Esophagus squamous epithelium (tissue), 5 donors: Measurements from ENCODE around the gene CENPV. TPM values are rescaled to one million over a fixed set of nuclear protein-coding genes. Genes with fewer than 3 reads are reported as not detected.

Source experiments
- DNase-seq: peaks from one replicate; lab custom pipeline; 2025; lab: John Stamatoyannopoulos, UW
- H3K27ac ChIP-seq, 4 donors: fragments of 200-600 bp; sonication (generic); one replicate each; pipeline ENCODE4 v1.5.1; 2016 to 2019; ENCODE audit warnings: mild to moderate bottlenecking in 1 of 4
- H3K27me3 ChIP-seq, 4 donors: fragments of 200-600 bp; sonication (generic); 1 replicate in 3 of 4; 2 replicates in 1 of 4; pipeline versions ENCODE4 v1.5.1 to v1.6.0; 2017 to 2021; ENCODE audit warnings: antibody characterized with exemption in 1 of 4
- H3K36me3 ChIP-seq, 3 donors: fragments of 200-600 bp; sonication (generic); one replicate each; pipeline ENCODE4 v1.5.1; 2016 to 2019
- H3K4me1 ChIP-seq, 3 donors: fragments of 200-600 bp; sonication (generic); one replicate each; pipeline ENCODE4 v1.5.1; 2017 to 2019
- H3K4me3 ChIP-seq, 4 donors: fragments of 200-600 bp; sonication (generic); 1 replicate in 3 of 4; 2 replicates in 1 of 4; pipeline ENCODE4 v1.5.1; 2016 to 2019; ENCODE audit warnings: mild to moderate bottlenecking in 2 of 4, moderate library complexity in 1 of 4
- H3K9me3 ChIP-seq, 3 donors: fragments of 200-600 bp; sonication (generic); one replicate each; pipeline ENCODE4 v1.5.1; 2016 to 2019
- POLR2A ChIP-seq, 4 donors: fragments of 450-650 bp; IDR thresholded peaks; one replicate each; pipeline ENCODE4 v1.6.1; 2017; ENCODE audit warnings: antibody characterized with exemption in 4 of 4, mild to moderate bottlenecking in 4 of 4, moderate library complexity in 3 of 4
- WGBS, 2 donors: methylation state at CpG; one replicate each; pipeline ENCODE4 v1.1.5; 2018; 5-methylcytosine and 5-hydroxymethylcytosine counted together
- intact Hi-C: fragments of 100-400 bp; cut with DNase I; formaldehyde crosslinking; loops from one replicate; pipeline ENCODE4 v1.15.0; 2022
- total RNA-seq, 4 donors: library from RNA; depleted of rRNA; stranded (reverse); fragments of >200 nt; gene quantifications; one replicate each; pipeline ENCODE4 v1.1.0, GENCODE V29; 2016
- TF ChIP-seq, protein P1 (sequence below), 6 experiments: fragments of 450-650 bp in 4 of 6; fragments of 200-600 bp in 2 of 6; sonication (generic) in 2 of 6; IDR thresholded peaks; one replicate each; pipeline ENCODE4 v1.5.1; 2016 to 2019; ENCODE audit warnings: antibody characterized with exemption in 6 of 6, mild to moderate bottlenecking in 4 of 6, moderate library complexity in 4 of 6
- donor health status: DM: yes; HTN: yes; CAD: no.

CENPV gene
- total RNA-seq, 4 donors from 2014 or later: 0.56 to 5.1 (median 1.5) TPM

DNA sequence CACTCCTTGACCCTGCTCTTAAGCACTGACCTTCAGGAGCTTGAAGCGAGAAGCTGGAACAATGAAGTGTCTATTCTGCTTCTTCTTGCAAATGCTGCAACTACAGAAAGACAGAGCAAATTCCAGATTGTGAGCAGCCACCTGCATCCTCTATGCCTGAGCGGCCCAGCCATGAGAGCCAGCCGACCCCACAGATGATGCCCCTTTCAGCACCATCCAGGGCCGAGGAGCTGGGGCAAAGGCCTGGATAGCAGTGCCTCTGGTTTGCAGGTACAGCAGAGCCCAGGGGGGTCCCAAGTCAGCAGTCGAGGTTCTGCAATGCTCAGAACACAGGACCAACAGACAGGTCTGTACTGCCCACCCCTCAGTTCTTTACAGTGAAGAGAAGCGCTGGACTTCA lies 4.7 kb downstream of the CENPV start:
- no peak for TF ChIP-seq POLR2A (IDR thresholded peaks at IDR 0.05)
- TF ChIP-seq, protein P1, sequence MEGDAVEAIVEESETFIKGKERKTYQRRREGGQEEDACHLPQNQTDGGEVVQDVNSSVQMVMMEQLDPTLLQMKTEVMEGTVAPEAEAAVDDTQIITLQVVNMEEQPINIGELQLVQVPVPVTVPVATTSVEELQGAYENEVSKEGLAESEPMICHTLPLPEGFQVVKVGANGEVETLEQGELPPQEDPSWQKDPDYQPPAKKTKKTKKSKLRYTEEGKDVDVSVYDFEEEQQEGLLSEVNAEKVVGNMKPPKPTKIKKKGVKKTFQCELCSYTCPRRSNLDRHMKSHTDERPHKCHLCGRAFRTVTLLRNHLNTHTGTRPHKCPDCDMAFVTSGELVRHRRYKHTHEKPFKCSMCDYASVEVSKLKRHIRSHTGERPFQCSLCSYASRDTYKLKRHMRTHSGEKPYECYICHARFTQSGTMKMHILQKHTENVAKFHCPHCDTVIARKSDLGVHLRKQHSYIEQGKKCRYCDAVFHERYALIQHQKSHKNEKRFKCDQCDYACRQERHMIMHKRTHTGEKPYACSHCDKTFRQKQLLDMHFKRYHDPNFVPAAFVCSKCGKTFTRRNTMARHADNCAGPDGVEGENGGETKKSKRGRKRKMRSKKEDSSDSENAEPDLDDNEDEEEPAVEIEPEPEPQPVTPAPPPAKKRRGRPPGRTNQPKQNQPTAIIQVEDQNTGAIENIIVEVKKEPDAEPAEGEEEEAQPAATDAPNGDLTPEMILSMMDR (IDR thresholded peaks at IDR 0.05): no peak
- DNase-seq: no peak
- 86 to 93% methylated on average over 1 to 3 of the region's 6 CpGs for WGBS, 2 donors
- H3K4me1 ChIP-seq: peaks cover 9 to 19% (median 9%) of the 10 kb centered on the region in 3 donors
- no peak overlapping the region for H3K4me3 ChIP-seq
- peaks cover 0 to 27% (median 0%) of the 10 kb centered on the region in 3 donors for H3K36me3 ChIP-seq
- intact Hi-C loops: no loop called here
- no peak overlapping the region for H3K27ac ChIP-seq
- H3K27me3 ChIP-seq: peaks cover 0 to 18% (median 0%) of the 10 kb centered on the region in 4 donors
- H3K9me3 ChIP-seq: no peaks in the 10 kb centered on the region

- Histone ChIP-seq H3K36me3 (peaks cover 0 to 42% (median 0%) of the 10 kb centered on the region in 3 donors), H3K27ac (no peak overlapping the region), H3K9me3 (no peaks in the 10 kb centered on the region), H3K27me3 (peaks cover 0 to 1% (median 0%) of the 10 kb centered on the region in 4 donors), H3K4me1 (peaks cover 0 to 4% (median 1%) of the 10 kb centered on the region in 3 donors), H3K4me3 (no peak overlapping the region)
- TF ChIP-seq, protein P1 (IDR thresholded peaks at IDR 0.05): no peak
- WGBS, 2 donors: 90 to 95% methylated on average over 6 of the region's 6 CpGs
- intact Hi-C loops: no loop called here
- no peak for DNase-seq
Measured at GRCh38 chr17:16346721-16347271, 6.5 kb downstream of the CENPV start.

DNA sequence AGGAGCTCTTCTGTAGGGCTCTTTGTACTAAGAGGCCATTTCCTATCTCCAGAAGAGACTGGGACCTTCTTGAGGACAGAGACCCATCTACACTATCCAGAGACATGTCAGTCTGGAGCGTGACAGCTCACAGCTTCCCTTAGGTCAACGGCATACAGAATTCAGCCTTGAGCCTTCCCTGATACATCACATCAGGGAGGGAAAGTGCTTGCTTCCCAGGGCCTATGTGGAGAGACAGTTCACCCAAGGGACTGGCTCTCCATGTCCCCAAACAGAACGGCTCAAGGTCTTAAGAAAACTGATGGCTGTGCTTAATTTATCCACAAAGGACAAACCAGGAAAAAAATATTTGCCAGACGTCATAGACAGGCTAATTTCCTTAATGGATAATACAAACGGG lies 7.7 kb downstream of the CENPV start:
- H3K4me3 ChIP-seq: no peak overlapping the region
- H3K27ac ChIP-seq: no peak overlapping the region
- DNase-seq: no peak
- no peaks in the 10 kb centered on the region for H3K27me3 ChIP-seq
- WGBS, 2 donors: 88 to 89% methylated on average over 4 of the region's 5 CpGs
- TF ChIP-seq POLR2A (IDR thresholded peaks at IDR 0.05): no peak
- TF ChIP-seq, protein P1 (IDR thresholded peaks at IDR 0.05): no peak
- intact Hi-C loops: no loop called here
- H3K36me3 ChIP-seq: peaks cover 0 to 42% (median 0%) of the 10 kb centered on the region in 3 donors
- H3K9me3 ChIP-seq: no peaks in the 10 kb centered on the region
- H3K4me1 ChIP-seq: no peaks in the 10 kb centered on the region

DNA sequence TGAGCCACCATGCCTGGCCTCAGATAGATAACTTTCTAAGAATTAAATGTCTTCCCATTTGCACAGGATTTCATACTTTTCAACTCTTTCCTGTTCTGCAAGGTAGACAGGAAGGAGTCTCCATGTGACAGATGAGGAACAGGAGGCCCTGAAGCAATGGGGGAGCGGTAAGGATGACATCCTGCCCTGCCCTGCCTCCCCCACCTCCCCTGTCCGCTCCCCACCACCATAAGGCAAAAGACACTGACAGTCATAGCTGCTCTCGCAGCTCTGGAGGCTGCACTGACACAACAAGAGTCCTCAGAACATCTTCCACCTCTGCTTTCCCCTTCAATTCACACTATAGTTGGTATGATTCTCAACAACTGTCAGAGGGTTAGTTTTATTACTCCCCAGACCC lies 9.7 kb downstream of the CENPV start:
- Histone ChIP-seq H3K4me1 (no peaks in the 10 kb centered on the region), H3K9me3 (no peaks in the 10 kb centered on the region), H3K27ac (no peak overlapping the region), H3K27me3 (no peaks in the 10 kb centered on the region), H3K4me3 (no peak overlapping the region), H3K36me3 (peaks cover 0 to 30% (median 0%) of the 10 kb centered on the region in 3 donors)
- no peak for TF ChIP-seq POLR2A (IDR thresholded peaks at IDR 0.05)
- TF ChIP-seq, protein P1 (IDR thresholded peaks at IDR 0.05): no peak
- 84 to 90% methylated on average over 2 to 3 of the region's 3 CpGs for WGBS, 2 donors
- DNase-seq: no peak
- intact Hi-C loops: no loop called here

GRCh38 chr17:16342979-16343378 lies 10.3 kb downstream of the CENPV start:
- Histone ChIP-seq H3K9me3 (no peaks in the 10 kb centered on the region), H3K4me1 (no peaks in the 10 kb centered on the region), H3K36me3 (peaks cover 0 to 26% (median 0%) of the 10 kb centered on the region in 3 donors), H3K4me3 (no peak overlapping the region), H3K27ac (no peak overlapping the region), H3K27me3 (no peaks in the 10 kb centered on the region)
- TF ChIP-seq, protein P1 (IDR thresholded peaks at IDR 0.05): no peak
- no peak for TF ChIP-seq POLR2A (IDR thresholded peaks at IDR 0.05)
- no peak for DNase-seq
- WGBS, 2 donors: 22 to 79% methylated on average over 2 to 4 of the region's 4 CpGs
- intact Hi-C loops: no loop called here
